RWPE1 (cell line): ENCODE data around the gene TMEM214.

Experiments used
- CTCF ChIA-PET: fragments of 350-600 bp; sonication (Branson Sonifier 250); formaldehyde crosslinking; extraction: SDS; loops from one replicate; lab custom pipeline; 2021; lab: Yijun Ruan, JAX
- POLR2A ChIA-PET: fragments of 400-600 bp; formaldehyde crosslinking; extraction: SDS; loops from one replicate; lab custom pipeline; 2020; ENCODE audit warnings: antibody characterized with exemption; ENCODE audit not compliant: low non-redundant PET; lab: Yijun Ruan, JAX
- DNase-seq: peaks from one replicate; pipeline ENCODE4 v3.0.0; 2012; ENCODE audit warnings: low spot score
- H3K27ac ChIP-seq: fragments of 450-650 bp; 2 replicates; pipeline ENCODE4 v1.5.1; 2017
- CTCF ChIP-seq: fragments of 450-650 bp; conservative IDR thresholded peaks from 2 replicates; pipeline ENCODE4 v1.5.1; 2017; ENCODE audit warnings: low read depth, mild to moderate bottlenecking

Gene TMEM214

GRCh38 chr2:27024188-27024587, 8.6 kb upstream of the TMEM214 start:
- no peak for DNase-seq
- ChIA-PET CTCF (interaction anchor here (1.0 kb wide), 1 partner anchor 82 kb away, joined by 4 read pairs; no protein-coding TSS in a partner anchor), POLR2A (no interaction called here)
- H3K27ac ChIP-seq, result no peak overlapping the region
- TF ChIP-seq CTCF, result no peak

GRCh38 chr2:27024812-27025211, 8.0 kb upstream of the TMEM214 start:
- POLR2A ChIA-PET, result no interaction called here

GRCh38 chr2:27025281-27025800, 7.4 kb upstream of the TMEM214 start:
- H3K27ac ChIP-seq, result no peak overlapping the region
- DNase-seq, result no peak
- no peak for TF ChIP-seq CTCF
- CTCF ChIA-PET, result interaction anchor here (0.6 to 1.5 kb wide), 5 partner anchors 64 to 179 kb away, joined by 3 to 7 read pairs (median 4); no protein-coding TSS in a partner anchor
- POLR2A ChIA-PET, result no interaction called here

More at GRCh38 chr2:27024812-27025211, 8.0 kb upstream of the TMEM214 start:
- no peak overlapping the region for H3K27ac ChIP-seq
- no peak for DNase-seq
- CTCF ChIA-PET, result interaction anchor here (0.6 to 1.5 kb wide), 5 partner anchors 63 to 179 kb away, joined by 3 to 7 read pairs (median 4); no protein-coding TSS in a partner anchor
- TF ChIP-seq CTCF, result no peak

- H3K27ac ChIP-seq, result no peak overlapping the region
- no peak for TF ChIP-seq CTCF
- ChIA-PET CTCF (interaction anchor here (0.6 to 1.5 kb wide), 4 partner anchors 9 to 672 kb away, joined by 4 to 10 read pairs (median 6); no protein-coding TSS in a partner anchor), POLR2A (no interaction called here)
- DNase-seq, result no peak
These were observed 6.6 kb upstream of the TMEM214 start for GRCh38 chr2:27025861-27026851.

- POLR2A ChIA-PET, result interaction anchor here (0.5 kb wide), 1 partner anchor 21 kb away, joined by 6 read pairs; no protein-coding TSS in a partner anchor
- TF ChIP-seq CTCF, result no peak
- H3K27ac ChIP-seq, result no peak overlapping the region
- CTCF ChIA-PET, result interaction anchor here (0.6 to 1.4 kb wide), 2 partner anchors 66 to 671 kb away, joined by 4 to 5 read pairs; no protein-coding TSS in a partner anchor
- no peak for DNase-seq
These were observed 5.5 kb upstream of the TMEM214 start for GRCh38 chr2:27027211-27027651.

- CTCF ChIA-PET, result interaction anchor here (1.0 kb wide), 1 partner anchor 183 kb away, joined by 9 read pairs; no protein-coding TSS in a partner anchor
- POLR2A ChIA-PET, result no interaction called here
- H3K27ac ChIP-seq, result no peak overlapping the region
- no peak for TF ChIP-seq CTCF
- no peak for DNase-seq
These were observed 3.7 kb upstream of the TMEM214 start for GRCh38 chr2:27029051-27029450.
